HG02763 (cell line): ENCODE results near the gene CCDC69.

Source experiments
- ATAC-seq: cut with Tn5 transposase; IDR thresholded peaks from one replicate; pipeline ENCODE4 v1.9.1; 2021; ENCODE audit warnings: mild to moderate bottlenecking, moderate library complexity; ENCODE audit not compliant: unreplicated experiment

The CCDC69 gene

DNA sequence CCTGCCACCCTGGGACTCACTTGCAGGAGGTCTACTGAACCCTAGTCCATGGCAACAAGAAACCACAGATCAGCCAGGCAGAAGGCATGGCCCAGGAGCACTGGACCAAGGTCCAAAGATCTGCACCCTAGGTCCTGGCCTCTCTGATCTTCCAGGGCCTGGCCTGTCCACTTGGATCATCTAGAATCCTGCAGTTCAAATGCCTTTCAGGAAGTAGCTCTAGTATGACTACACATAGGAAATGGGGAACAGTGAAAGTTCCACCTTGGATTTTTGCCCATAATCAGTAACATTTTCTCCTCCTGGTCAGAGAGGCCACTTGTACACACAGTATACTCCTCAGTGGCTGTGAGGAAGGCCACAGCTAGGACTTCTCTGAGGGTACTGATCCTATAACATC is 77.8 kb downstream of the CCDC69 start:
- ATAC-seq: no peak

DNA sequence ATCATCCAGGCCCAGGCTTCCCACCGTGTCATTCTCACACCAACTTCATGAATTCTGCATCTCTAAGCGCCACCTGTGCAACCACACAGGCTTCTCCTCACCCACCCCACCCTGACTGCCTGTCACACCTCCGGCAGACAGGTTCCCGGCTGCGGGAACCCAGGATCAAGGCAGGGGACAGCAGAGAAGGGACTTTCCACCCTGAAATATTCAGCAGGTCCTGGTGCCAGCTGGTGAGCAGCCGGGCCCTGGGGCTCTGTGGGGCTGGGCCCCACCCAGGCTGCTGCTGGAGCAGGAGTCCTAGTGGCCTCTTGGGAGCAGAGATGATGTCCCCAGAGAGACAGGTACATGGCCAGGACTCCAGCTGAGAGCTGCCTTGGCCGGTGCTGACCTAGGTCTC is 79.0 kb downstream of the CCDC69 start:
- no peak for ATAC-seq

DNA sequence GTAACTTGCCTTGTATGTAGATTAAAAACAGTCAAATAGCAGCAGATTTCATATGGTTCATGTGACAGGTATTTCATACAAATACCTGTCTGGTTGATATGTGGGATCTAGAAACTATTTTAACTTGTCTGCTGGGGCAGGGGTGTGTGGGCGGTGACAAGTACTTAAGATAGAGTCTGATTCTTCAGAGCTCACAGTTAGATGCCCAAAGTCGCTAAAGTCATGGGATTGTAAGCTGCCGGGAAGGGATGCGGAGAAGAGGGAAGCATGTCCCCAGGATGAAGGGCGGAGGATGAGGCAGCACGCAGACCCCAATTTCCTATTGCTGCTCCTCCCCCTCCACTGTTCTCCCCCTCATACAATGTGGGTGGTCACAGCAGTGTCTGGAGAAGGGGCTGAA is 79.6 kb downstream of the CCDC69 start:
- no peak for ATAC-seq

DNA sequence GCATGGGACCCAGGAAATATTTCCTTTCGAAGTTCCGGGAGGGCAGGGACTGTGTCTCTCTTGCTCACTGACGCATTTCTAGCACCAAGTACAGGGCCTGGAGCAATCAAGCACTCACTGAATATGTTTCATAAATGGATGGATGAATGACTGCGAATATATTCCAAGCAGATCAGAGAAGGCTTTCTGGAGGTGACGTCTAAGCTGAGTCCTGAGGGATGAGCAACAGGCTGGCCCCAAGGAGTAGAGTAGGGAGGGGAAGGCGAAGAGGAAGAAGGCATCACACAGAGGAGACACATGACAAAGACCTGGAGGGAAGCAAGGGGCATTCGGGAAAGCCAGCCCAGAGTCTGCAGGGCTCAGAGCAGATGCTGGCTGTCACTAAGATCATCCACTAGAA is 80.2 kb downstream of the CCDC69 start:
- ATAC-seq: no peak

DNA sequence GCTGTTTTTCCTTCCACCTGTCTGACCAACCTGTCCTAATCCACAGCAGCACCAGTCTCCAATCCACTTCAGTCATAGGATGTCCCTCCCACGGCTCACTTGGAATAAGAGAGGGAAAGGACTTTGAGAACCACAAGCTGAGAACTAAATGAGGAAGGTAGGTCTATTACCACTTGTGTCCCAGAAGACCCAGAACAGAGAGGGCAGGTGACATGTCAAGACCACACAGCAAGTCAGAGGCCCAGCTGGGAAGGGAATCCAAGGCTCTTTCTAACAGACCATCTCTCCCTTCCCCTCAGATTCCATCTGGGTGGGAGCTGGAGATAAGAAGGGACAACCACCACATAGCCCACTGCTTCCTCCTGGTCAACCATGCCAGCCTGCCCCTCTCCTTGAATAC is 81.0 kb downstream of the CCDC69 start:
- ATAC-seq: no peak

DNA sequence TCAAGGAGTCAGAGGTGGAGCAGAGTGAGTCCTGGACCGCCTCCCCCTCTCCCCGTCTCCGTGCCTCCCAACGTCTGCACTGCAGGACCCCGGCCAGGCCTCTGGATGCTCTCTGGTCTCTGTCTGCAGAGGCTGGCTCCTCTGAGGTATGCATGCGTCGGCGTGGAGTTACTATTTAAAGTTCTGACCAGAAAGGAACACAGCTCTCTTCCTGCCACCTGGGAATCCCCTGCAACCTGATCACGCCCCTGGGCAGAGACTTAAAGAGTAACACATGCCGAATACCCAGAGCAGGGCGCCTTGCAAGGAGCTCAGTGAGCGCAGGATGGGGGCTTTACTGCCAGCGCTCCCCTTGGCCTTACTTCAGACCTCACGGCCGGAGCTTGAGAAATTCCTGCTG is 82.4 kb downstream of the CCDC69 start:
- ATAC-seq: peak; percentile 90

DNA sequence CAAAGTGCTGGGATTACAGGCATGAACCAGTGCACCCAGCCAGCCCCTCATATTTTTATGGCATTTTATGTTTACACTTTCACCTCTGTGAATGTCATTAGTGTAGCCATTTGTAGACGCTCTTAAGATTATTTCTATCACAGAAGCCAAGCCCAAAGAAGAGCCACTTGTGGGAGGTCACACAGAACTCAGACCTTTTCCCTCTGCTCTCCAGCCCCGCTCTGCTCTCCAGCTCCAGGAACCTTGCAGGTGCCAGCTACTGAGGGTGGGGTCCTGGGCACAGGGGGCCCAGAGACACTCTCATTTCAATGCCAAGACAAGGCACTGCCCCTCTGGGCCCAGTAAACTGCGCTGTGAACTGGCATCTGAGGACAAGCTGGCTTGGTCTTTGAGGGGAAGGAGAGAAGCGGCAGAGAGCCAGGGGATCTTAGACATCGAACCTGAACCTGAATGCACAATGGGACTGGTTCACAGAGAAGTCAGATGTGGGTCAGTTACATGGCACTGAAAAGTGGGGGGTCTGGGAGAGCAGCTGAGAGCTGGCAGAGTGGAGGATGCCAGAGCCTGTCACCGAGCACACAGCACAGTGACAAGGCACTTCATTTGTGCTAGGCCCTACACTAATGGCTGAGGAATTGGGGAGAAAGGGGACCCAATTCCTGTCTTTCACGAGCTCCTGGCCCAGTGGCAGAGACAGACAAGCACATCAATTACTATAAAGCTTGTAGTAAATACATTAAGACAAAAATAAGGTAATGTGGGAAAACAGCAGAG is 83.0 kb downstream of the CCDC69 start:
- no peak for ATAC-seq

DNA sequence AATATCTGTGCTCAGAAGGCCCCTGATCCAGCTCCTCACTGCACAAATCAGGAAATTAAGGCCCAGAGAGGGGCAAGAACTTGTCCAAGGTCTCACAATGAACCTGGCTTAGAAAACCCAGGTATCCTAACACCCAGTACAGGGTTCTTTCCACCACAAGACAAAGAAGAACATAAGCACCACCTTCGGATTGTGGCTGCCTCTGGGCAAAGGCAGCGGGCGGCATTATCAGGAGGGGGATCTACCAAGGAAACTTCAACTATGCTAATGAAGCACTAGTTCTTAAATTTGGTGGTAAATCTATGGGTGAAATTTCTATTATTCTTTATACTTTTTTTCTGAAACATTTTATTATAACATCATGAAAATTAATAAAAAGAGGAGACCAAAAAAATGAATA is 84.2 kb downstream of the CCDC69 start:
- ATAC-seq: no peak

DNA sequence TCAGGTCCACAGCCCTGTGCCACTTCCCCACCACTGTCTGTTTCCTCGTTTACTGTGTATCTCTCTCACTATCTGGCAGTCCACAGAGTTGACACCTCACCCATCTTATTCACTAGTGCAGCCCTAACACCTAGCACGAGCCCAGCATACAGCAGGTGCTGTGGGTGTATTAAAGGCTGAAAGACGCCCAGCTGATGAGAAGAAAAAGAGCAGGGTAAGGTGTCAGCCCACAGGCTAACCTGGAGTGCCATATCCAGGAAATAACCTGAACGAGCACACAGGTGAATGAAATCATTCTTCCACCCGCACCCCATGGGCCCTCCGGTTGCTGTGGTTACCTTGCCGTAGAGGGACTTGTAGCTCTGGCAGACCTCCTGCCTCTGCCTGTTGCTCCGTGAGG is 84.9 kb downstream of the CCDC69 start:
- ATAC-seq: no peak

DNA sequence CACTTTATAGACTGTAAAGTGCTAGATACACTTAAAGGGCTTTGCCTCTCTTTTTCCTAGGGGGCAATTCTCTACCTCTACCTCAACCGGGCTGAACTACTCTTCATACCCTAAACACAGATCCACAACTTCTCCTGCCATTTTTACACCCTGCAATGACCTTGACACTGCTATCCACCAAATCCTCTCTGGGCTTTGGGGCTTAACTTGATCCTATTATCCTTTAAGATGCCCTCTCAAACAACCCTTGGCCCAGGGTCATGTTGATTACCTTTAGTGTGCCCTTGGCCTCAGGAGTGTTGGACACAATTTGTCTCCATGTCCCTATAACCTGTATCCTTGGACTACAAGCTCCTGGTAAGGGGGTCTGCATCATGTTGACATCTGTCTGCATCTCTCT is 85.8 kb downstream of the CCDC69 start:
- ATAC-seq: no peak

DNA sequence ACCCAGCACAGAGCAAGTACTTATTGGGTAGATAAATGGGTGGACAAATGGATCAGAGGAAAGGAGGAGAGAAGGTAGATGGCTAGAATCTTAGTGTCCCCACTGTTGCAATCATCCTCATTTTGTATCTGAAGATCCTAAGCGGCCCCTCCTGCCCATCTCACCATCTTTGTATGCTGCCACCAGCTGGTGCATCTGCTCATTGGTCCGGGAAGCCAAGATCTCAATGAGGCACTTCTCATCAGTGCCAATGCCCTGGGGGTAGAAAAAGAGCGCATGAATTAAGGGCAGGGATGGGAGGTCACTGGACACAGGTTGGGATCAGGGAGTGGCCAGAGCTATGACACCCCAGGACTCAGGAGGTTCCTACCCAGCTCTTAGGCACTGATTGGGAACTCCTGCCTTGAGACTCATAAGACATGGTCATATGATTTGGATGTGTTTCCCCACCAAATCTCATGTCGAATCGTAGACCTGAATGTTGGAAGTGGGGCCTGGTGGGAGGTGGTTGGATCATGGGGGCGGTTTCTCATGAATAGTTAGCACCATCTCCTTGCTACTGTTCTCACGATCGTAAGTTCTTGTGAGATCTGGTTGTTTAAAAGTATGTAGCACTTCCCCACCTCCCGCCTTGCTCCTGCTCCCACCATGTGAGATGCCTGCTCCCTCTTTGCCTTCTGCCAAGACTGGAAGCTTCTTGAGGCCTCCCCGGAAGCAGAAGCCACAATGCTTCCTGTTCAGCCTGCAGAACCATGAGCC is 86.6 kb downstream of the CCDC69 start:
- ATAC-seq: no peak

DNA sequence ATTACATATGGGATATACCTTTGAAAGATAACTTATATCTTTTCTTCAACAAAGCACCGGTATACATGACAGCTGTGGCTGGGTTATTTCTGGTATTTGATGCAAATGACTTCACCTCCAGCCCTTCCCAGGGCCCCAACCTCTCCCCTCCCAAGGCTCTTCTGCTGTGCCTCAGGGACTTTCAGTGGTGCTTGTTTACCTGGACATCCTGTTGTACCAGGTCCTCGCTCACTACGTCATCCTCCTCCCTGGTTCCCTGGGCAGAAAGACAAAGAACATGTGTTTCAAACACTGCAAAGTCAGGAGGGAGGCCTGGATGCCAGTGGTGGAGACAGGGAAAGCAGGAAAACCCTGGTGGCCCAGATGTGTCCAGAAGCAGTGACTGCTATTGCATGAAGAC is 89.7 kb downstream of the CCDC69 start:
- peak; percentile 80 for ATAC-seq

DNA sequence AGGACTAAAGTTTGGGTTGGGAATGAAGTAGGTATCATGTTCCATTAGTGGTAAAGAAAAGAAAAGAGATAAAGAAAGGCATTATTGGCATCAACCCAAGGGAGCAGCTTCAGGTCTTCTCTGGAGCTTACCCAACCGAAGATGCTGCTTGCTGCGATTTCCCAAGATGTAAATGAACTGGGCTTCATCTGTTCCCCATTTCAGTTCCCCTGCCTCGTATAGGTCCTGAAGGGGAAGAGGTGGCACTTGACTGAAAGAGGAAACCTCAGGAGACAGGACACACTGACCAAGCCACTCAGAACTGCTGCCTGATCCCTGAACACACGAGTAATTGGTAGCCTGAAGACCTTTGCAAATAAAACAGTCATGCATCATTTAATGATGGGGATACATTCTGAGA is 90.9 kb downstream of the CCDC69 start:
- no peak for ATAC-seq
